HG03432 (cell line): ENCODE data around the gene LRCH4.
"Not testable (repeated sequence)": the region's sequence is repeated elsewhere in the genome, so short reads cannot be mapped to it uniquely, and the experiment has no call there.

ENCODE experiments used
- ATAC-seq: cut with Tn5 transposase; IDR thresholded peaks from one replicate; pipeline ENCODE4 v1.9.1; 2021; ENCODE audit warnings: mild to moderate bottlenecking, moderate library complexity; ENCODE audit not compliant: unreplicated experiment

Gene LRCH4

GRCh38 chr7:100546926-100547800 is 38.8 kb downstream of the LRCH4 start:
- ATAC-seq: no peak

DNA sequence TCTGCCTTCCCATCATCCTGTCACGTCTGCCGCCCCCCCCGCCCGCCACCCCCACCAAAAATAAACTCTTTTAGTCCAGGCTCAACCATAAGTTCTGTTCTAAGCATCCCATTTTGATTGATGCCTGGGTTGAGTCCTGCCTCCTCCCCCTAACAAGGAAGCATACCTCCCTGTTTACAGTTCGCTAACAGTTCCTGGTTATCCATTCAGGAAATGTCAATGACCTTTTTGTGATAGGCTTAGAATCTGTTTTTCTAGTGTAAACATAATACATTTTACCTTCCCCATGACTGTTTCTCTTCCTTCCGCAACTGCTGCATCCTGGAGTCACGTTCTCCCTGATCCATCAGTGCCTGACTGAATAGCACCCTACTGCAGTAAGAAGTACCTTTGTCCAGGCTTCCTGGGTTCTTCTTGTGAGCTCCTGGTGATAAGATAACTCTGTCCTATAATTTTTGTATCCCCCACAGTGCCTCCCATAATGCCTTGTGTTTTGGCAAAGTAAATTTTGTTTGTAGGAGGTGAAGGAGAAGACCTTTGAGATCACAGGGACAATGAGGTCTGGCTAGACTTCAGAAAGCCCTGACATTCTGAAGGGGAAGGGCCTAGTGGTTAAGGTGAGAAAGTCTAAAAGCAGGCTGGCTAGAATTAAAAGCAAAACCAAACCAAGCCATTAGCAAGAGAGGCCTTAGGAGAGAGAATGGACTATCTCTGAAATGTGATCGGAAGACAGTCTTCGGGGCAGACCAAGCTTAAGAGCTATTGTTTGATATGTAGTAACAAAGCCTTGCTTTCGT is 39.6 kb downstream of the LRCH4 start:
- peak; percentile 37 for ATAC-seq

GRCh38 chr7:100545360-100546128 is 40.4 kb downstream of the LRCH4 start:
- peak; percentile 71 for ATAC-seq

DNA sequence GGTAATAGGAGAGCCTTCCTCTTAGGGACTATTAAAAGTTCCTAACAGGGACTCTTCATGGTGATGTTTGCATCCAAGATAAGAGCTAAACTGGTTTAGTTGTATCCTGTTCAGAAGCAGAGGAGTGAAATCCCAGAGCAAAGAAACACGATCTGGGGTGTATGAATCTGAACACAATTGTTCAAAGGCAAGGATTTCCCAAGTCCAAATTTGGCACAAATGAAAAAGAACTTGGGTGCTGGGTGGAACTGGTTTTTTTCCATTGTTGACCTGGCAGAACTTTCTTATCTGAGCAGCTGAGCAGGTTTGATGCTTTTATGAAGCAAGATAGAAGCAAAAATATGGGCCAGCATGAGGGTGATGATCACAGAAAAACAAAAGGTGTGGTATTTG is 41.0 kb downstream of the LRCH4 start:
- ATAC-seq: no peak

GRCh38 chr7:100544386-100544785 is 41.5 kb downstream of the LRCH4 start:
- no peak for ATAC-seq

GRCh38 chr7:100543586-100543985 is 42.3 kb downstream of the LRCH4 start:
- ATAC-seq: no peak

DNA sequence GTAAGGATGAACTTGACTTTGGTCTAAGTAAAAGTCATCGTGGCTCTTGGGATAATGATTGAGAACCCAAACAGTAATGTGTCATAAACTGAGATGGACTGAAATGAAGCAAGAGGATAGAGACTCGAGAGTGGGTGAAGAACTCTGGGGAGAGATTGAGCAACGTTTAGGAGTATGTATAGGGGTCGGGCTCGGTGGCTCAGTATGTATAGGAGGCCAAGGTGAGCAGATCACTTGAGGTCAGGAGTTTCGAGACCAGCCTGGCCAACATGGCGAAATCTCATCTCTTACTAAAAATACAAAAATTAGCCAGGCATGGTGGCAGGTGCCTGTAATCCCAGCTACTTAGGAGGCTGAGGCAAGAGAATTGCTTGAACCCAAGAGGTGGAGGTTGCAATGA is 44.6 kb downstream of the LRCH4 start:
- ATAC-seq: not testable (repeated sequence)

- no peak for ATAC-seq
These were observed 45.7 kb downstream of the LRCH4 start for GRCh38 chr7:100540073-100540723.

GRCh38 chr7:100539436-100540006 is 46.4 kb downstream of the LRCH4 start:
- ATAC-seq: no peak

GRCh38 chr7:100538654-100539435 is 47.1 kb downstream of the LRCH4 start, which contains the start of gene AGFG2:
Gene AGFG2 (plus strand): TSS chr7:100539203. CDS start chr7:100539347, 144 bp downstream.
- ATAC-seq: peak; percentile 93

DNA sequence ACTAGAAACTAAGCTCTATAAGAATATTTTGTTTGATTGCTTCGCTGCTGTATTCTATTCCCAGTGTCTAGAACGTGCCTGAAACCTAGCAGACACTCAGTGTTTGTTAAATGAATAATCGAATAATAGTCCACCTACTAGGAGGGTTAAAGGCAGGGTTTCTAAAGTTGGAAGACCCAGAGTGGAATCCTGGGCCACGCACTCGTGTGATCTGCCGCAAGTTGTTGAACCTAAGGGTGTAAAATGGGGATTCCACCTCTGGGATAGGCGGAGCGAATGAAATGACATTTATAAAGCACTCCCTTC is 47.6 kb downstream of the LRCH4 start:
- ATAC-seq: no peak

DNA sequence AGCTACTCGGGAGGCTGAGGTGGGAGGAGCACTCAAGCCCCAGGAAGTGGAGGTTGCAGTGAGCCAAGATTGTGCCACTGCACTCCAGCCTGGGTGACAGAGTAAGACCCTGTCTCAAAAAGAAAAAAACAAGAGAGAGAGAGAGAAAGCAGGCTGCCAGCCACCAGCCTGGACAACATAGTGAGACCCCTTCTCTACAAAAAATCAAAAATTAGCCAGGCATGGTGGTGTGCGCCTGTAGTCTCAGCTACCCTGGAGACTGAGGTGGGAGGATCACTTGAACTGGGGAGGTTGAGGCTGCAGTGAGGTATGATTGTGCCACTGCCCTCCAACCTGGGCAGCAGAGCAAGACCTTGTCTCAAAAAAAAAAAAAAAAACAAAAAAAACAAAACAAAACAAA is 49.2 kb downstream of the LRCH4 start:
- ATAC-seq: not testable (repeated sequence)

DNA sequence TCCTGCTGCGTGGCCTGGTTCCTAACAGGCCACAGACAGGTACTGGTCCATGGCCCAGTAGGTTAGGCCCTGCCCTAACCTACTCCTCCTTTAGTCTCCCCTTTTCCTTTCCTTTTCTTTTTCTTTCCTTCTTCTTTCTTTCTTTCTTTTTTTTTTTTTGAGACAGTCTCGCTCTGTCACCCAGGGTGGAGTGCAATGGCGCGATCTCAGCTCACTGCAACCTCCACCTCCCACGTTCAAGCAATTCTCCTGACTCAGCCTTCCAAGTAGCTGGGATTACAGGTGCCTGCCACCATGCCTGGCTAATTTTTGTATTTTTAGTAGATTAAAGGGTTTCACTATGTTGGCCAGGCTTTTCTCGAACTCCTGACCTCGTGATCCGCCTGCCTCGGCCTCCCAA is 49.9 kb downstream of the LRCH4 start:
- ATAC-seq: not testable (repeated sequence)

DNA sequence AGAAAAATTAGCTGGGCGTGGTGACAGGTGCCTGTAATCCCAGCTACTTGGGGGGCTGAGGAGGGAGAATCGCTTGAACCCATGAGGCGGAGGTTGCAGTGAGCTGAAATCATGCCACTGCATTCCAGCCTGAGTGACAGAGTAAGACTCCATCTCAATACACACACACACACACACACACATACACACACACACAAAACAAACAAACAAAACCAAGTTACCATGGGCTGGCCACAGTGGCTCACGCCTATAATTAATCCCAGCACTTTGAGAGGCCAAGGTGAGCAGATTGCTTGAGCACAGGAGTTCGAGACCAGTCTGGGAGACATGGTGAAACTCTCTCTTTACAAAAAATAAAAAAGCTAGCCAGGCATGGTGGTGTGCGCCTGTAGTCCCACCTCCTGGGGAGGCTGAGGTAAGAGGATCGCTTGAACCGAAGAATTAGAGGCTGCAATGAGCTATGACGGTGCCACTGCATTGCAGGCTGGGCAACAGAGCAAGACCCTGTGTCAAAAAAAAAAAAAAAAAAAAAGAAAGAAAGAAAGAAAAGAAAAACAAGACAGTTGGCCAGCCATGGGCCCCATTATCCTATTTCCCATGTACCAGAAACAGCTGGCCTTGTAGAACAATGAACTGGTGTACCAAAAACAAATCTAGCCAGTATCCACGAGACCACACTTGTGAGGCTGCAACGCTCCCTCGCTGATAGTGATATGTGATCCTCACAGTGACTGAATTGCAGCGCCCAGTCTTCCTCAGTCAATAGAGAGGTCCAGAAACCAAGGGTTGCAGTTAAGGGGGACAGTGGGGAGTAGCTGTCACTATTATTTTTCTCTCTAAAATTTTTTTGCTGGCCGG is 53.5 kb downstream of the LRCH4 start:
- no peak for ATAC-seq

DNA sequence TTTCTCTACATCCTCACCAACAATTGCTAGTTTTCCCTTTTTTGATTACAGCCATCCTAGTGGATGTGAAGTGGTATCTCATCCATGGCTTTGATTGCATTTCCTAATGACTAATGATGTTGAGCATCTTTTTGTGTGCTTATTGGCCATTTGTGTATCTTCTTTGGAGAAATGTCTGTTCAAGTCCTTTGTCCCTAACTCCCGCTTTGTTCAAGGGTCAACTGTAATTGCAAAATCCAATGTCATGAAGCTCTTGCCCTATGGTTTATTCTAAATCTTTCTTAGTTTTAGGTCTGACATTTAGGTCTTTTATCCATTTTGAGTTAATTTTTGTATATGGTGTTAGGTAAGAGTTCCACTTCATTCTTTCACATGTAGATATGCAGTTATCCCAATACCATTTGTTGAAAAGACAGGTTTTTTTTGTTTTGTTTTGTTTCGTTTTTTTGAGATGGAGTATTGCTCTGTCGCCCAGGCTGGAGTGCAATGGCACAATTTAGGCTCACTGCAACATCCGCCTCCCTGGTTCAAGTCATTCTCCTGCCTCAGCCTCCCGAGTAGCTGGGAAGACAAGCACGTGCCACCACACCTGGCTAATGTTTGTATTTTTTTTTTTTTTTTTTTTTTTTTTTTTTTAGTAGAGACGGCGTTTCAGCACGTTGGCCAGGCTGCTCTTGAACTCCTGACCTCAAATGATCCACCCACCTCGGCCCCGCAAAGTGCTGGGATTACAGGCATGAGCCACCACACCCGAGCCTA is 57.6 kb downstream of the LRCH4 start:
- not testable (repeated sequence) for ATAC-seq
